Measurements from ENCODE around the gene EFCAB5.

DNA sequence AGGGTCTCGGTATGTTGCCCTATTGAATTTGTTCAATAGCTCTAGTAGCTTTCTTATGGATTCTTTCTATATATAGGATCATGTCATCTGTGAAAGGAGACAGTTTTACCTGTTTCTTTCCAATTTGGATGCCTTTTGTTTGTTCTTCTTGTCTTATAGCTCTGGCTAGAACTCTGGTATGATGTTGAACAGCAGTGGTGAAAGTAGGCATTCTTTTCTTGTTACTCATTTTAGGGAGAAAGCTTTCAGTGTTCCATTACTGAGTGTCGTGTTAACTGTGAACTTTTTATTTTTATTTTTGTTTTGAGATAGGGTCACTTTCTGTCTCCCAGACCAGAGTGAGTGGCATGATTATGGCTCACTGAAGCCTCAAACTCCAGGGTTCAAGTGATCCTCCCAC lies 21.2 kb downstream of the EFCAB5 start:
- TF ChIP-seq EZH2 (IDR thresholded peaks at IDR 0.05; ENCODE audit: borderline replicate concordance, low read length), result no peak
- TF ChIP-seq, protein P1, sequence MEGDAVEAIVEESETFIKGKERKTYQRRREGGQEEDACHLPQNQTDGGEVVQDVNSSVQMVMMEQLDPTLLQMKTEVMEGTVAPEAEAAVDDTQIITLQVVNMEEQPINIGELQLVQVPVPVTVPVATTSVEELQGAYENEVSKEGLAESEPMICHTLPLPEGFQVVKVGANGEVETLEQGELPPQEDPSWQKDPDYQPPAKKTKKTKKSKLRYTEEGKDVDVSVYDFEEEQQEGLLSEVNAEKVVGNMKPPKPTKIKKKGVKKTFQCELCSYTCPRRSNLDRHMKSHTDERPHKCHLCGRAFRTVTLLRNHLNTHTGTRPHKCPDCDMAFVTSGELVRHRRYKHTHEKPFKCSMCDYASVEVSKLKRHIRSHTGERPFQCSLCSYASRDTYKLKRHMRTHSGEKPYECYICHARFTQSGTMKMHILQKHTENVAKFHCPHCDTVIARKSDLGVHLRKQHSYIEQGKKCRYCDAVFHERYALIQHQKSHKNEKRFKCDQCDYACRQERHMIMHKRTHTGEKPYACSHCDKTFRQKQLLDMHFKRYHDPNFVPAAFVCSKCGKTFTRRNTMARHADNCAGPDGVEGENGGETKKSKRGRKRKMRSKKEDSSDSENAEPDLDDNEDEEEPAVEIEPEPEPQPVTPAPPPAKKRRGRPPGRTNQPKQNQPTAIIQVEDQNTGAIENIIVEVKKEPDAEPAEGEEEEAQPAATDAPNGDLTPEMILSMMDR (conservative IDR thresholded peaks at IDR 0.05 in 1 of 2, IDR thresholded peaks at IDR 0.05 in 1 of 2; ENCODE audit: extremely low read depth in 1 of 2, insufficient read depth in 1 of 2, low read depth in 1 of 2, low read length in 2 of 2), result no peak
